ENCODE results near the gene DNMBP.

DNA sequence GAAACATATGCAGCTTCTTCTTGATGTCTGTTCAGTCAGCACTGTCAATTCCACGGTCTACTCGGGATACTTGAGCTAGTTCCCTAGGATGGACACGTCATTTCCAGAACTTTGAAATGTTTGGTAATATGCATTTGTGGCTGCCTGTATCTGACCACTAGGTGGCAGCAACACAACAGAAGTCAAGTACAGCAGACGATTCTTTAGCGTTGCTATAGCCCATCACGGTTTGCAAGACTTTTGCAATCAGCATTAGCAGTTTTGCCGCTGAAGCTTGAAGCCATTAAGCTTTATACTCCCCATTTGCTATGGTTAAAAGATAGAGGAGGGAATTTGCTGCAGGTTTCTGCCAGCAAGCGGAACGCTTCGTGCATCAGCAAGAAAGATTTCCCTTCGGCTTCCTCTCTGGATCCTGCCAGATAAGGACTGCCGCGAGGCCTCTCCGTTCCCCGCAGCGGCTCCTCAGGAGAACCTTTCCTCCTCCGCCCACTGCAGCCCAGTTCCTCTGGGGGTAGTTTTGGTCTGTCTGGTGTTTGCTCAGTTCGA lies 163.8 kb downstream of the DNMBP start:
- TF ChIP-seq ZNF274 (IDR thresholded peaks at IDR 0.05; ENCODE audit: low read depth, low read length) (no peak), YY1 (IDR thresholded peaks at IDR 0.05; ENCODE audit: insufficient read depth, insufficient read length) (no peak), SUZ12 (IDR thresholded peaks at IDR 0.05; ENCODE audit: extremely low read depth, insufficient read depth, insufficient read length) (no peak)

Measured in NT2/D1 (cell line).